Raji (cell line): ENCODE results near the gene TUBGCP2.

Source experiments
- POLR2A ChIP-seq: IDR thresholded peaks from 2 replicates; pipeline ENCODE4 v1.6.1; 2011; ENCODE audit warnings: low read depth, low read length, control low read depth; ENCODE audit not compliant: insufficient read depth

The TUBGCP2 gene

DNA sequence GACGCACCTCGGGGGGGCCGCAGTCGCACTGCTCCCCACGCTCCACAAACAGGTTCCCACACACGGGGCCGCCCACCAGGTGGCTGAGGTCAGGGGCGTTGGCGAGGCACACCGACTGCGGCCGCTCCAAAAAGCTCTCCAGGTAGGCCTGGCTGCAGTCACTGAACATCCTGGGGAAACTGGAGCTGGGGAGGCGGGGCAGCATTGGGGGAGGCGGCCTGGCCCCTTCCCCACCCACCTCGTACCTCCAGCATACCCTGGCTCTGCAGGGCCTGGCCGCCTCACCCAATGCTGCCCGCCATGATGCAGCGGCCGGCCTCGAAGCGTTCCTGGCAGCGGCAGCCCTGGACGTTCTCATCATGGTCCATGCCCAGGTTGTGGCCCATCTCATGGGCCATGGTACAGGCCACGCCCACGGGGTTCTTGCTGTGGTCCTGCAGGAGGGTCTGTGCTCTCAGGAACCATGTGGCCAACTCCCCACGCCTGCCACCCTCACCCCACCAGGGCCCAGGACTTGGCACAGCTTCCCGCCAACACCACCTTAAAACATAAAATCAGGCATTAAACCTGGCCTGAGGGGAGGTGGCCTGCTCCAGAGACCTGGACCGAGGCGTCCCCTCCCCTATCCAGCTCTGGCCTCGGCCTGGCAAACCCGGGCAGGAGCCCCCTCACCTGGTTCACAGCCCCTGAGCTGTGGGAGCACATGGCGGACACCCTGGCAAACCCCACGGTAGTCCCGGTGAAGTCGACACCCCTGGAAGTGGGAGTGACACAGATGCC is 37.0 kb downstream of the TUBGCP2 start:
- TF ChIP-seq POLR2A = no peak

DNA sequence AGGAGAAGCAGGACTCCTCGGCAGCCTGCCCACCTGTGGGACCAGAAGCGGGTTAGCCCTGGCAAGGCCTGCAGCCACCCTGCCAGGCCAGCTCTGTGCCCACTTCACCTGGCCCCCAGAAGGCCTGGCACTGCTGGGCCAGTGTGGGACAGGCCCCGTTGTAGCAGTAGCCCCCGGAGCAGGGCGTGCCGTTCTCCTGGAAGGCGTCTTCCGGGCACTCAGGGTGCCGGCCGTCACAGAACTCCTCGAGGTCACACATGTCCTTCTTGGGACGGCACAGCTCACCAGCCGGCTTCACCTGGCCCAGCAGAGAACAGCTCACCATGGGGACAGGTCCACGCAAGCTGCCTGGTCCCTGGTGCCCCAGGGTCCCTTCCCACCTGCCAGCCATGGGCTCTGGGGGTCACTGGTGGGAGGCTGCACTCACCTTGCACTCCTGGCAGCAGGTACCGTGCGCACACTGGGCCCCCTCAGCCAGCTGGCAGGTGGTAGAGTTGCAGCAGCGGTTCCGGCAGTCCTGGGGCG is 37.8 kb downstream of the TUBGCP2 start:
- TF ChIP-seq POLR2A = no peak

DNA sequence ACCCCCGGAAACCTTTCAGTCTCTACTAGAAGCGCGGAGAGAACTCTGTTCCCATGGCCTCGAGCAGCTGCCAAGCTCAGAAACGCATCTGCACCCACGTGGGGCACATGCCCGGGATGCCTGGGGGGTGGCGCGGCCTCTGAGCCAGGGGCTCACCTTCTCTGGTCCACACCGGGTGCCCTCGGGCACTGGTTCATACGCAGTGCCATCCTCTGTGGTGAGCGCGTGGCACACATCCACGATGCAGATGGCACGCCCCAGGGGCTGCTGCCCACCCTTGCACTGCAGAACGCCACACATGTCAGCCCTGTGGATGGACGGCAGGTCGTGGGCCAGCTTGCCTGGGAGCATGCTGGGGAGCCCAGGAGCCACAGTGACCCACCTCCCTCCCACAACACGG is 38.5 kb downstream of the TUBGCP2 start:
- TF ChIP-seq POLR2A = no peak

DNA sequence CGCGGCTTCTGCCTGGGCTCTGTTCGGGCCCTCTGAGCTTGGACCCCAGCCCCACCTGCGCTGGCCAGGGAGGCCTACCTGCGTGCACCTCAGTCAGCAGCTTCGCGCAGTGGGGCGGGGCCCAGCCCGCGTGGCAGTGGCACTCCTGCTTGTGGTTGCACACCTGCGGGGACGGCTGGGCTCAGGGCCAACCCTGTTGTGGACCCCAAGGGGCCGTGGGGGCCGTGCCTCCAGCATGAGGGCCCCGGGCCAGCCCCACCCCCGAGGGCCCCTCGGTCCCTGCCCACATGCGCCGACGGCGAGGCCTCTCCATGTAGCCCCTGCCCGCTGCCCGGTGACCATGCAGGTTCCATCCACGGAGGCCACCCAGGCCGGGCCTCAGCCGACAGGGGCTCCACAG is 39.3 kb downstream of the TUBGCP2 start:
- TF ChIP-seq POLR2A = no peak

DNA sequence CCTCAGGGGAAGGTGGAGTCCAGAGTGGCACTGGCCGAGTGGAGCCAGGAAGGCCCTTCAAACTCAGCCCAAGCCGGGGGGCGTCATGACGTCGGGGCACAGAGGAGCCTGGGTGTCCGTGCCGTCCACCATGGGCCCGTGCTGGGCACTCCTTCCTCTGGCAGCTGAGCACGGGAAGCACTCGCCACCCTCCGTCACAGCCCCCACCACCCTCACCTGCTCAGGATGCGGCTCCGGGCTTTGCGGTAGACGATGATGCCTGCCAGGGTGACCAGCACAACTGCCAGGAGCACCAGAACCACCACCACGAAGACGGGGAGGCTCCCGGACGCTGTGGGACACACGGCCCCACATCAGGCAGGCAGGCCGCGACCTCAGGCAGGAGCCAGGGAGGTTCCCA is 40.1 kb downstream of the TUBGCP2 start:
- no peak for TF ChIP-seq POLR2A

DNA sequence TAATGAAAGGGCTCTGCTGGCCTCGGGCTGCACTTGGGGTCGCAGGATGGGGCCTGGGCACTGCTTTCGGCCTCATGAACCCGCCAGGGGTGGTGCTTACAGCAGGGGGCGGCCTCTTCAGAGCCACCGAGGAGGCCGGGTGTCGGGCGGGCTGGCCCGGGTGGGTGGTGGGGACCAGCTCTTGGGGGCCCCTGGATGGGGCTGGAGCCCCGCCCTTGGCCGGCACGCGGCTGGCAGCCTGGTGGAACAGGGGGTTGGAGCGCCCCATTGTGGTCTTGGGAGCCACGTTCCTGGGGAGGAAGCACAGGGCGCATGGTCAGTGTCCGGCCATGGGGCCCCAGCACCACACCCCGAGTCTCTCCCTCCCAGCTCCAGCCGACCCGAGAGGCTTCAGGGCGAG is 40.8 kb downstream of the TUBGCP2 start:
- no peak for TF ChIP-seq POLR2A

DNA sequence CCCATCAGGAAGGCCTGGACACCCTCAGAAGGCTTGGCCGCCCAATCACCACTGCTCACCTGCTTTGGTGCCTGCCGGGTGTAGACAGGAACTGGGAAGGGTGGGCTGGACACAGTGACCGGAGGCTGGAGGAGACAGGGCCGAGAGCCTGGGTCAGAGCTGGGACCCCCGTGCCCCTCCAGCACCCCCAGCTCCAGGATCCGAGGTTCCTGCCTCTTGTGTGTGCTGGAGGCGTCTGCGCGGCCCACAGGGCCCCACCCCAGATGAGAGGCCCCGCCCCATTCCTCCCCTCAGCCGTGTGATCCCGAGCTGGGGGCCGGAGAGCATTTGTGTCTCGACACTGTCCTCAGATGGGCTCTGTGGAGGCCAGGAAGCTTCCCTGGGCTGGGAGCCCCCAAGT is 41.4 kb downstream of the TUBGCP2 start:
- TF ChIP-seq POLR2A = no peak

DNA sequence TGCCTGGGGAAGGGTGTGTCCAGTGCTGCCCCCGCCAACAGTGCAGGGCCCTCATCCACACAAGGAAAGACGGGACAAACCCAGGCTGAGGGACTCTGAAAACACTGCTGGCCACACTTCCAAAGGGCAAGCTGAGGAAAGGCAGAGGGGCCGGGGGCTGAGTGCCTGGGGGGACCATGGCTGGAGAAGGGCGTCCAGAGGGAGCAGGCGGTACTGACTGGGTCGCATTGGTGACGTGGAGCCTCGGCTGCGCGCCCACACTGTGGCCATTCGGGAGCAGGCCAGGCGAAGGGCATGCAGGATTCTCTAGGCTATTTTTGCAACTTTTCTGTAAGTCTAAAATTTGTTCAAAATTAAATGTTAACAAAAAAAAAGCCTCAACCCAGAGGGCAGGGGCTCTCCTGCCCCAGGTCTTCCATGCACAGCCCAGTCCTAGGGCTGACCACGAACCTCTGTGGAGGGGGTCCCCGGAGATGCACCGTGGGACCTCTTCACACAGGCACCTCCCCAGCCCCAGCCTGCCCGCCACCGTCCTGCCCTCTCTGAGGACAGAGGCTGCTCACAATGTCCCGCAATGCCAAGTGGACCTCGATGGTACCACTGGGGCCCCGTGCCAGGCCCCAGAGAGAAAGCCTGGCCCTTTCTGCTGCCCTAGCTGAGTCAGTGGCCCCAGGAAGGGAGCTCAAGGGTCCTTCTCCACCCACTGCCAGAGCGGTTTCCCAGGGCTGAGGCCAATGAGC is 42.4 kb downstream of the TUBGCP2 start:
- TF ChIP-seq POLR2A = no peak

DNA sequence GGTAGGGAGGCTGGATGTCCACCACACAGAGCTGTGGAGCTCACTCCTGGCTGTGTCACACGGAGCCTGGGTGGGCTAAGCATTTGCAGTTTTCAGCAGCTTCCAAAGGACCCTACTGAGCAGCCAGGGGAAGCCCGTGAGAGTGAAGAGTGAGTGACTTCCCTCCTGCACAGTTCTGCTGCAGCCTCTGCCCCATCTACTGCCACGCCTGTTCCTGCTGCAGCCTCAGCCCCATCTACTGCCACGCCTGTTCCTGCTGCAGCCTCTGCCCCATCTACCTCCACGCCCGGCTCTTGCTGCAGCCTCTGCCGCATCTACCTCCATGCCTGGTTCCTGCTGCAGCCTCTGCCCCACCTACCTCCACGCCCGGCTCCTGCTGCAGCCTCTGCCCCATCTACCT is 44.2 kb downstream of the TUBGCP2 start:
- no peak for TF ChIP-seq POLR2A

DNA sequence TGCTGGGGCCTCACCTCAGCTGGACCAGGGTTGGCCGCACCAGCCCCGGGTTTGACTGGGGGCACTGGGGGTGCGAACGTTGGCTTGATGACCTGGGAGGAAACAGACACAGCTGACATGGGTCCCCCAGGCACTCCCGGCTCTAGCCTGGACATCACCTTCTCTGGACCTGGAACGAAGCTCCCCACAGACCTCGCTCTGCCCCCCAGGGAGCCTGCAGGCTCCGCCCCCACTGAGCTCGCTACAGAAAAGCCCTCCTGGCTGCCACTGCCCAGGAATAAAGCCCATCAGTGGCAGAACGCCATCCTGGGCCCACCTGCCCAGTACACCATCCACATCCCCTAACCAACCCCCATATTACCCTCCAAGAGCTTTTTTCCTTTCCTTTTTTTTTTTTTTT is 45.0 kb downstream of the TUBGCP2 start:
- TF ChIP-seq POLR2A = no peak

DNA sequence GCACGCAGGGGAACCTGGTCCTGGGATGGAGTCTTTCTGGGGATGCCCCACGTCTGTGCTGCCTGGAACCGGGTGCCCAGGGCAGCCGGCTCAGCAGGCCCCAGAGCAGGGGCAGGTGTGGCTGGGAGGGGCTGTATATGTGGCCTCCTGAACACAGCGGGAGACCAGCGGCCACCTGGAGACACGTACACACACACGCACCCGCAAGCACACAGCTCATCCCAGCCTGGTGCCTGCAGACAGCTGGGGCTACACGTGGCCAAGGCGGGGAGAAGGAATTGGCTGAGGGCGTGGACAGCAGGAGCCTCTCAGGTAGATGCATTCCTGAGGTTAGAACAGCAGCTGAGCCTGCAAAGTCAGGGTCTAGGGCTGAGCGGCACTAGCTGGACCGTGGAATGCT is 46.0 kb downstream of the TUBGCP2 start:
- no peak for TF ChIP-seq POLR2A

DNA sequence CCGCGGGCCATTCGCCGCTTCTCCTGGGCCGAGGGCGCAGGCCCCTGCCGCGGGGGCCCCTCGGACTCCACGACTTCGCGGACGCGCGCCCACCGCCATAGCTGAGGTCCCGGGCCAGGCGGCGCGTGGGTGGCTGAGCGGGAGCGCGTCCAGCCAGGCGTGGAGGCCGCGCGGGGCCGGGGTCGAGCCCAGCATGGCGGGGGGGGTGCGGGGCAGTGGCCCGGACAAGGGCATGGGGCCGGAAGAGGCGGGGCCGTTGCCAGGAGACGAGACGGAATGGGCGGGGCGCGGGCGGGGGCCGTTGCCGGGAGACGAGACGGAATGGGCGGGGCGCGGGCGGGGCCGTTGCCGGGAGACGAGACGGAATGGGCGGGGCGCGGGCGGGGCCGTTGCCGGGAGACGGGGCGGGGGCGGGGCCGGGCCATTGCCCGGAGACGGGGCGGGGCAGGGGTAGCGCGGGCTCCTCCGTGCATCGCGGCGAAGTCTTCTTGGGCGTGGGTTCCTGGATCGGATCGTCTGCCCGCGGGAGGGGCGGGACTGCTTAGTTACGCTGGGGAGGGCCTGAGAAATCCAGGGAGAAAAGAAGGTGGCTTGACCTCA is 46.8 kb downstream of the TUBGCP2 start:
- TF ChIP-seq POLR2A = peak; percentile 50

DNA sequence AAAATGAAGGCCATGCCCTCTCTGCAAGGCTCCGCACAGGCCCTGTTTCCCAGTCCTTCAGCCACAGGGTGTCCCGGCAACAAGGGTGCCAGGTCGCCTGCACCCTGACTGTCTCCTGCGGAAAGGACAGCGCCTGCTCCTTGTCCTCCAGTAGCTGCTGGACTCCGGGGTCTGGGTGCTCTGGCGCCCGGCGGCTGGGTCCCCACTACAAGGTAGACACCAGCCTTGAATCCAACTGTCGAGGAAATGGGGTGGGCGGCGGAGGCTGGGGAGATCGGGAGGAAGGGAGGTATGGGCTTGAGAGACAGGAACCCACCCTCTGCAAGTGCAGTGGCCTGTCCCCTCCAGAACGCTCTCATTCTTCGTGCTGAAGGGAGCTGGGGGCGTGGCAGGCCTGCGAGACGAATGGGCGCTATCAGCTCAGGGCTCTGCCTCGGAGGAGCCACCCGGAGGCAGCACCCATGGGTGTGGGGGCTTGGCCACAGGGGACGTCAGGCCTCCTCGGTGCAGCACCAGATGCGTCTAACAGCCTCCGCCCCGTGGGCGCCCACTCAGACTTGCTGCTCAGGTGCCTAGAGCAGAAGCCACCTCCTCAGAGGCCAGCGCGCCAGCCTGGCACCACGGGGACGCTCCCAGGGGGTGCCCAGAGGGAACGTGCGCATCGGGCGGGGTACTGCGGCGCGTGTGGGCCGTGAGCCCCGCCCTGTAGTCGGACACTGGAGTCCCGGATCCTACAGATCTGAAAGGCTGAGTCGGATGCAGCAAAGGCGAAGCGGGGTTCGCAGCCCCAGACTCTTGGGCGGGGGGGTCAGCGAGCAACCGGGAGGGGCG is 47.6 kb downstream of the TUBGCP2 start:
- peak; percentile 34 for TF ChIP-seq POLR2A

DNA sequence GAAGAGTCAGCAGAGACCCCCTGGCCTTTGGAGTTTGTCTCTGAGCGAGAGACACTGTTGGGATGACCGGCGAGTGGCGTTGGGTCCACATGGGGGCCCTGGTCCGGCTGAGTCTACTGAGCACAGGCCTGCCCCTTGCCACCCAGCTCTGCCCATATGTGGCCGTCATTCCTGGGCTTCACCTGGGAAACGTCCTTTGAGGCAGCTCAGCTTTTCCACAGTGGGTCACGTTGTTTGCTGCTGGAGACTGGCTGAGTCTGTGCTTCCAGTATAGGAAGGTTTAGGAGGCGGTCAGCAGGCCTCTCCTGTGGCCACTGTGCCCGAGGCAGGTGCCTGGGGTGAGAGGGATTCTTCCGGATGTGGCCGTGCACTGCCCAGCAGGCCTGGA is 49.1 kb downstream of the TUBGCP2 start:
- TF ChIP-seq POLR2A = no peak
